ENCODE data around the gene CUX1. TPM values are rescaled to one million over a fixed set of nuclear protein-coding genes. Genes with fewer than 3 reads are reported as not detected.

CUX1 gene
- total and polyA plus RNA-seq, 2 of the 13 experiments (the other 11 are each of a cell fraction or from before 2014, with no cell fraction given), result 13.7 to 14.9 TPM

DNA sequence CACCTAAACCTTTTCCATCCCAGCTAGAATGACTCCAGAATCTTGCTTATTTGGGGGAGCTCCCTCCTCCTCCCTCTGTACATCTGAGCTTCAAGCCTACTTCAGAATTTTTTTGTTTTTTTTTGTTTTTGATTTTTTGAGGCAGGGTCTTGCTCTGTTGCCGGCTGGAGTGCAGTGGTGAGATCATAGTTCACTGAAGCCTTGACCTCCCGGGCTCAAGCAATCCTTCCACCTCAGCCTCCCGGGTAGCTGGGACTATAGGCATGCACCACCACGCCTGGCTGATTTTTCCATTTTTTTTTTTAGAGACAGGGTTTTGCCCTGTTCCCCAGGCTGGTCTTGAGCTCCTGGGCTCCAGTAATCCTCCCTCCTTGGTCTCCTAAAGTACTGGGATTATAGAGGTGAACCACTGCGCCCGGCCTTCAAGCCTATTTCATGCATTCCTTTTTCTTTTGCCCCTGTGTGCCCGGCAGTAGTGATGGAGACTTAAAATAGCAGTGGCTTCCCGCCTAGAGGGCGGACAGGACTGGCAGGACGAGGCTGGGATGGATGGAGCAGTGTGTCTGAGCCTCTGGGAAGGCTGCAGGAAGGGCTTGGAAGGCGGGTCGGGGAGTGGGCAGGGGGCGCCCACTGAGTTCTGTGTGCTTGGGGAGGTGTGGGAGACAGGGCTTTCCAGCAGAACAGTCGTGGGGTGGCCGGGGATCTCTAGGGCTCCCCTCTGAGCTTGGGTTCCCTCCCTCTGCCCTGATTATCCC is 8.8 kb downstream of the CUX1 start:
- ChIA-PET CTCF (ENCODE audit: low intra/inter-chr PET ratio, low total read pairs) (no interaction called here), POLR2A (interaction anchor here (0.7 kb wide), 1 partner anchor 30 kb away, joined by 3 read pairs; no protein-coding TSS in a partner anchor)
- H3K4me2 ChIP-seq (ENCODE audit: low read depth, low read length), result no peak overlapping the region
- FAIRE-seq (no peak), DNase-seq (ENCODE audit: low spot score) (no peak), ATAC-seq (no peak)
- no peak for TF ChIP-seq WIZ (CRISPR knock-in tag; IDR thresholded peaks at IDR 0.05)
- TF ChIP-seq, protein P1, sequence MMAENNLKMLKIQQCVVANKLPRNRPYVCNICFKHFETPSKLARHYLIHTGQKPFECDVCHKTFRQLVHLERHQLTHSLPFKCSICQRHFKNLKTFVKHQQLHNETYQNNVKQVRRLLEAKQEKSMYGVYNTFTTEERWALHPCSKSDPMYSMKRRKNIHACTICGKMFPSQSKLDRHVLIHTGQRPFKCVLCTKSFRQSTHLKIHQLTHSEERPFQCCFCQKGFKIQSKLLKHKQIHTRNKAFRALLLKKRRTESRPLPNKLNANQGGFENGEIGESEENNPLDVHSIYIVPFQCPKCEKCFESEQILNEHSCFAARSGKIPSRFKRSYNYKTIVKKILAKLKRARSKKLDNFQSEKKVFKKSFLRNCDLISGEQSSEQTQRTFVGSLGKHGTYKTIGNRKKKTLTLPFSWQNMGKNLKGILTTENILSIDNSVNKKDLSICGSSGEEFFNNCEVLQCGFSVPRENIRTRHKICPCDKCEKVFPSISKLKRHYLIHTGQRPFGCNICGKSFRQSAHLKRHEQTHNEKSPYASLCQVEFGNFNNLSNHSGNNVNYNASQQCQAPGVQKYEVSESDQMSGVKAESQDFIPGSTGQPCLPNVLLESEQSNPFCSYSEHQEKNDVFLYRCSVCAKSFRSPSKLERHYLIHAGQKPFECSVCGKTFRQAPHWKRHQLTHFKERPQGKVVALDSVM (CRISPR knock-in tag; IDR thresholded peaks at IDR 0.05), result 0 out of 2 replicates have a peak, but pooled peaks have one; percentile 24
- TF ChIP-seq, protein P2, sequence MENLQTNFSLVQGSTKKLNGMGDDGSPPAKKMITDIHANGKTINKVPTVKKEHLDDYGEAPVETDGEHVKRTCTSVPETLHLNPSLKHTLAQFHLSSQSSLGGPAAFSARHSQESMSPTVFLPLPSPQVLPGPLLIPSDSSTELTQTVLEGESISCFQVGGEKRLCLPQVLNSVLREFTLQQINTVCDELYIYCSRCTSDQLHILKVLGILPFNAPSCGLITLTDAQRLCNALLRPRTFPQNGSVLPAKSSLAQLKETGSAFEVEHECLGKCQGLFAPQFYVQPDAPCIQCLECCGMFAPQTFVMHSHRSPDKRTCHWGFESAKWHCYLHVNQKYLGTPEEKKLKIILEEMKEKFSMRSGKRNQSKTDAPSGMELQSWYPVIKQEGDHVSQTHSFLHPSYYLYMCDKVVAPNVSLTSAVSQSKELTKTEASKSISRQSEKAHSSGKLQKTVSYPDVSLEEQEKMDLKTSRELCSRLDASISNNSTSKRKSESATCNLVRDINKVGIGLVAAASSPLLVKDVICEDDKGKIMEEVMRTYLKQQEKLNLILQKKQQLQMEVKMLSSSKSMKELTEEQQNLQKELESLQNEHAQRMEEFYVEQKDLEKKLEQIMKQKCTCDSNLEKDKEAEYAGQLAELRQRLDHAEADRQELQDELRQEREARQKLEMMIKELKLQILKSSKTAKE (CRISPR knock-in tag; IDR thresholded peaks at IDR 0.05; ENCODE audit: borderline replicate concordance), result no peak
- no peak overlapping the region for H3K27ac ChIP-seq (ENCODE audit: extremely low read length, insufficient read depth, low read length)
- H3K79me2 ChIP-seq (ENCODE audit: insufficient read depth, low read length), result peaks cover 91% of the 10 kb centered on the region
- peaks cover 5% of the 10 kb centered on the region in 2 experiments; a peak in 3 of 5 replicates for H3K36me3 ChIP-seq (replicated peaks in 1 of 2; ENCODE audit: control insufficient read depth in 1 of 2, insufficient read depth in 2 of 2, low read length in 2 of 2)
- intact Hi-C loops (cut with micrococcal nuclease; ENCODE audit: unreplicated experiment), result no loop called here
- H3K4me1 ChIP-seq (ENCODE audit: insufficient read depth, low read length), result peaks cover 20% of the 10 kb centered on the region
- no peak overlapping the region for H3K4me3 ChIP-seq (replicated peaks in 1 of 3; ENCODE audit: insufficient read depth in 1 of 3, low read depth in 2 of 3, low read length in 3 of 3)
- in situ Hi-C loops (cut with HindIII; ENCODE audit: extremely low pct_ligation_motif_present, low pct_unique_long_range_greater_than_20kb), result no loop called here
- 86% methylated on average over 12 of the region's 15 CpGs for WGBS (ENCODE audit: low lambda C conversion rate)
- peaks cover 38% of the 10 kb centered on the region for H4K20me1 ChIP-seq (ENCODE audit: insufficient read depth, low read length)
- H3K9me3 ChIP-seq (ENCODE audit: low read length), result no peaks in the 10 kb centered on the region
- BruUV-seq (replicated peaks), result no TSS peak
- no peak overlapping the region for H3K9ac ChIP-seq (ENCODE audit: insufficient read depth, low read depth, low read length)
- H3K27me3 ChIP-seq (ENCODE audit: control insufficient read depth in 1 of 2, insufficient read depth in 2 of 2, low read length in 2 of 2), result no peaks in the 10 kb centered on the region; a peak in 1 of 5 replicates
- no peak overlapping the region for H2AFZ ChIP-seq (ENCODE audit: low read length)
